ENCODE measurements around the gene TRRAP.
"Not testable (repeated sequence)": the region's sequence is repeated elsewhere in the genome, so short reads cannot be mapped to it uniquely, and the experiment has no call there.

The TRRAP gene

GRCh38 chr7:98878365-98879197, at the start of gene TRRAP:
Gene TRRAP, plus strand, starts transcription at chr7:98878532. Its CDS starts 2,619 bp downstream, at chr7:98881151.
- peak; percentile 82 for DNase-seq (ENCODE audit: low spot score)

- no peak for DNase-seq (ENCODE audit: low spot score)
Measured at GRCh38 chr7:98830972-98831548, 47.3 kb upstream of the TRRAP start.

GRCh38 chr7:98831641-98832221, 46.6 kb upstream of the TRRAP start:
- no peak for DNase-seq (ENCODE audit: low spot score)

GRCh38 chr7:98833022-98833421, 45.3 kb upstream of the TRRAP start:
- no peak for DNase-seq (ENCODE audit: low spot score)

GRCh38 chr7:98834949-98835348, 43.4 kb upstream of the TRRAP start:
- no peak for DNase-seq (ENCODE audit: low spot score)

GRCh38 chr7:98836811-98837629, 41.3 kb upstream of the TRRAP start:
- peak; percentile 79 for DNase-seq (ENCODE audit: low spot score)

GRCh38 chr7:98837630-98837972, 40.7 kb upstream of the TRRAP start:
- DNase-seq (ENCODE audit: low spot score): no peak

- DNase-seq (ENCODE audit: low spot score): no peak
Measured at GRCh38 chr7:98840096-98840495, 38.2 kb upstream of the TRRAP start.

- DNase-seq (ENCODE audit: low spot score): no peak
Measured at GRCh38 chr7:98840722-98841121, 37.6 kb upstream of the TRRAP start.

GRCh38 chr7:98841179-98841997, 36.9 kb upstream of the TRRAP start:
- peak; percentile 80 for DNase-seq (ENCODE audit: low spot score)

GRCh38 chr7:98842552-98842951, 35.8 kb upstream of the TRRAP start:
- not testable (repeated sequence) for DNase-seq (ENCODE audit: low spot score)

GRCh38 chr7:98848918-98849317, 29.4 kb upstream of the TRRAP start:
- DNase-seq (ENCODE audit: low spot score): no peak

GRCh38 chr7:98852826-98853225, 25.5 kb upstream of the TRRAP start:
- no peak for DNase-seq (ENCODE audit: low spot score)

- no peak for DNase-seq (ENCODE audit: low spot score)
Measured at GRCh38 chr7:98855610-98856422, 22.5 kb upstream of the TRRAP start.

GRCh38 chr7:98860071-98860470, 18.3 kb upstream of the TRRAP start:
- DNase-seq (ENCODE audit: low spot score): no peak

- no peak for DNase-seq (ENCODE audit: low spot score)
Measured at GRCh38 chr7:98862203-98862602, 16.1 kb upstream of the TRRAP start.

- DNase-seq (ENCODE audit: low spot score): no peak
Measured at GRCh38 chr7:98862716-98863420, 15.5 kb upstream of the TRRAP start.

GRCh38 chr7:98863601-98864000, 14.7 kb upstream of the TRRAP start:
- no peak for DNase-seq (ENCODE audit: low spot score)

- DNase-seq (ENCODE audit: low spot score): no peak
Measured at GRCh38 chr7:98864731-98865453, 13.4 kb upstream of the TRRAP start.
